GM21360 (cell line): ENCODE measurements around the gene GSG1L.

Experiments
- ATAC-seq: cut with Tn5 transposase; IDR thresholded peaks from one replicate; pipeline ENCODE4 v1.9.1; 2021; ENCODE audit warnings: mild to moderate bottlenecking, moderate library complexity; ENCODE audit not compliant: unreplicated experiment

The GSG1L gene

GRCh38 chr16:27826081-27826892 lies 237.2 kb downstream of the GSG1L start:
- ATAC-seq = no peak

GRCh38 chr16:27824786-27825185 lies 238.7 kb downstream of the GSG1L start:
- ATAC-seq = no peak

- no peak for ATAC-seq
Observed at GRCh38 chr16:27824006-27824405, 239.5 kb downstream of the GSG1L start.

GRCh38 chr16:27823421-27823820 lies 240.1 kb downstream of the GSG1L start:
- no peak for ATAC-seq

- no peak for ATAC-seq
Observed at GRCh38 chr16:27822996-27823395, 240.5 kb downstream of the GSG1L start.

- ATAC-seq = no peak
Observed at GRCh38 chr16:27822529-27822928, 241.0 kb downstream of the GSG1L start.

- no peak for ATAC-seq
Observed at GRCh38 chr16:27820646-27821345, 242.7 kb downstream of the GSG1L start.

- ATAC-seq = no peak
Observed at GRCh38 chr16:27819881-27820610, 243.5 kb downstream of the GSG1L start.

- ATAC-seq = no peak
Observed at GRCh38 chr16:27819356-27819755, 244.2 kb downstream of the GSG1L start.

GRCh38 chr16:27818246-27818645 lies 245.3 kb downstream of the GSG1L start:
- no peak for ATAC-seq

GRCh38 chr16:27817038-27817437 lies 246.5 kb downstream of the GSG1L start:
- no peak for ATAC-seq

- no peak for ATAC-seq
Observed at GRCh38 chr16:27816561-27816960, 247.0 kb downstream of the GSG1L start.

- no peak for ATAC-seq
Observed at GRCh38 chr16:27813591-27813990, 249.9 kb downstream of the GSG1L start.

GRCh38 chr16:27811881-27812280 lies 251.6 kb downstream of the GSG1L start:
- ATAC-seq = no peak

GRCh38 chr16:27806986-27807385 lies 256.5 kb downstream of the GSG1L start:
- ATAC-seq = no peak

GRCh38 chr16:27806388-27806787 lies 257.1 kb downstream of the GSG1L start:
- ATAC-seq = no peak

- no peak for ATAC-seq
Observed at GRCh38 chr16:27805828-27806351, 257.6 kb downstream of the GSG1L start.

GRCh38 chr16:27803775-27804549 lies 259.6 kb downstream of the GSG1L start:
- no peak for ATAC-seq

GRCh38 chr16:27802664-27803439 lies 260.7 kb downstream of the GSG1L start:
- no peak for ATAC-seq
